ENCODE data around the gene IGLON5.

Gene IGLON5

DNA sequence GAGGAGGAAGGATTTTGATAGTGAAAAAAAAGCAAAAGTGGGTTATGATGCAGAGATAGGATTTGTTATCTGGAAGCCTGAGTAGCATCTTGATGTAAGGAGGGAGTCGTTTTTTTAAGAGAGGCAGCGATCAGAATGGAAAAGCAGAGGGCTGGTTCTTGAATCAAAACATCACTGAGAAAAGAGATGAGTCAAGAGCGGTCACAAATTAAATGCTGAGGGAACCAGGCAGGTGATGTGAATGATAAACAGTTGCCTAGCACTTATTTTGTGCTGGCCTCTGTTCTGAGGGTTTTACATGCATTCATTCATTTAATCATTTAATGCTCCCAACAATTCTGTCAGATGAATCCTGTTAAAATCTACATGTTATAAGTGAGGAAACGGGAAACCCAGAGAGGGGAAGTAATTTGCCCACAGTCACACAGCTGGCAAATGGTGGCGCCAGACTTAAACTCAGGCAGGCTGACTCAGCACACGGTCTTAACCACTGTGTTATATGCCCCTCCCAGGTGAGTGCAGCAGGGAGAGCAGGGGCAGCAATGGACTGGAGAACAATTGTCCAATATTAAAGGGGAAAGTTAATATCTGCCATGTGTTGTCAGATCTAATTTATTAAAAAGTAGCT lies 39.1 kb upstream of the IGLON5 start:
- no peaks in the 10 kb centered on the region for H3K9me2 ChIP-seq (replicated peaks; ENCODE audit: insufficient read depth, low read length)
- H3K4me3 ChIP-seq (ENCODE audit: insufficient read depth, low read length, poor library complexity, severe bottlenecking): no peak overlapping the region
- no peak for TF ChIP-seq EZH2phosphoT487 (conservative IDR thresholded peaks at IDR 0.05; ENCODE audit: low read length)
- TF ChIP-seq, protein P1, sequence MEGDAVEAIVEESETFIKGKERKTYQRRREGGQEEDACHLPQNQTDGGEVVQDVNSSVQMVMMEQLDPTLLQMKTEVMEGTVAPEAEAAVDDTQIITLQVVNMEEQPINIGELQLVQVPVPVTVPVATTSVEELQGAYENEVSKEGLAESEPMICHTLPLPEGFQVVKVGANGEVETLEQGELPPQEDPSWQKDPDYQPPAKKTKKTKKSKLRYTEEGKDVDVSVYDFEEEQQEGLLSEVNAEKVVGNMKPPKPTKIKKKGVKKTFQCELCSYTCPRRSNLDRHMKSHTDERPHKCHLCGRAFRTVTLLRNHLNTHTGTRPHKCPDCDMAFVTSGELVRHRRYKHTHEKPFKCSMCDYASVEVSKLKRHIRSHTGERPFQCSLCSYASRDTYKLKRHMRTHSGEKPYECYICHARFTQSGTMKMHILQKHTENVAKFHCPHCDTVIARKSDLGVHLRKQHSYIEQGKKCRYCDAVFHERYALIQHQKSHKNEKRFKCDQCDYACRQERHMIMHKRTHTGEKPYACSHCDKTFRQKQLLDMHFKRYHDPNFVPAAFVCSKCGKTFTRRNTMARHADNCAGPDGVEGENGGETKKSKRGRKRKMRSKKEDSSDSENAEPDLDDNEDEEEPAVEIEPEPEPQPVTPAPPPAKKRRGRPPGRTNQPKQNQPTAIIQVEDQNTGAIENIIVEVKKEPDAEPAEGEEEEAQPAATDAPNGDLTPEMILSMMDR (IDR thresholded peaks at IDR 0.05; ENCODE audit: insufficient read depth, low read length, poor library complexity, severe bottlenecking): no peak
- no peaks in the 10 kb centered on the region for H3F3A ChIP-seq (ENCODE audit: insufficient read depth)
- H3K9ac ChIP-seq (ENCODE audit: low read length): no peak overlapping the region
- H3K79me2 ChIP-seq (ENCODE audit: insufficient read depth, low read length): no peaks in the 10 kb centered on the region
- no peak overlapping the region for H3K4me2 ChIP-seq (ENCODE audit: low read depth, low read length, poor library complexity, severe bottlenecking)
- no peaks in the 10 kb centered on the region for H3K36me3 ChIP-seq (ENCODE audit: low read length)
- H4K20me1 ChIP-seq (ENCODE audit: low read depth, low read length): no peaks in the 10 kb centered on the region
- H3K9me3 ChIP-seq (ENCODE audit: insufficient read depth, low read length): no peaks in the 10 kb centered on the region
- no peak overlapping the region for H2AFZ ChIP-seq (ENCODE audit: low read depth, low read length, severe bottlenecking)
- H3K27me3 ChIP-seq (ENCODE audit: low read length): no peaks in the 10 kb centered on the region
- H3K27ac ChIP-seq (ENCODE audit: low read depth, low read length): no peak overlapping the region

DNA sequence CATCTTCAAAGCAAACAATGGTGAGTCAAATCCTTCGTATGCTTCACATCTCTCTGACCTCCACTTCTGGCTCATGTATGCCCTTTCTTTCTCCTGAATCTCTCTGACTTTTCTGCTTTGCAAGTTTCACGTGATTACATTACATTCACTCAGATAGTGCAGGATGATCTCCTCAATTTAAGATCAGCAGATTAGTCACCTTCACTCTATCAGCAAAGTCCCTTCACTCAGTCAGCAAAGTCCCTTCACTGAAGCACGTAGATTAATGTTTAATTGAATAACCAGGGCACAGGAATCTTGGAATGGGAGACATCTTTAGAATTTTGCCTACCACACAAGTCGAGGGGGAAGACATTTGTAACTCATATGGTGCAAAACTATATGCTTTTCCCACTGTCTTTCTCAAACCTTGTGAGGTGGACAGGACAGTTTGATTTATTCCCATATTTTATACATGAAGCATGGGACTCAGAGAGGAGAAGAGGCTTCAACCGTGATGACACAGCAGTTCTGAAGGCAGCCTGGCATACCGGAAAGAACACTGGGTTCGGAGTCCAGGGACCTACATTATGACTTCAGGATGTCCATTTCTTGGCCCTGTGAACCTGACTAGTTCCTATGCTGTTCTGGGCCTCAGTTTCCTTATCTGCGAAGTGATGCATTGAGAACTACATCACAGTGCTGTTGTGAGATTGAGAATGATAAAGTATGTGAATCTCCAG lies 37.2 kb upstream of the IGLON5 start:
- H3K79me2 ChIP-seq (ENCODE audit: insufficient read depth, low read length): no peaks in the 10 kb centered on the region
- H3K36me3 ChIP-seq (ENCODE audit: low read length): no peaks in the 10 kb centered on the region
- H3K27ac ChIP-seq (ENCODE audit: low read depth, low read length): no peak overlapping the region
- H3K9ac ChIP-seq (ENCODE audit: low read length): no peak overlapping the region
- H3K9me2 ChIP-seq (replicated peaks; ENCODE audit: insufficient read depth, low read length): no peaks in the 10 kb centered on the region
- no peaks in the 10 kb centered on the region for H3F3A ChIP-seq (ENCODE audit: insufficient read depth)
- no peaks in the 10 kb centered on the region for H3K9me3 ChIP-seq (ENCODE audit: insufficient read depth, low read length)
- TF ChIP-seq, protein P1 (IDR thresholded peaks at IDR 0.05; ENCODE audit: insufficient read depth, low read length, poor library complexity, severe bottlenecking): no peak
- no peak for TF ChIP-seq EZH2phosphoT487 (conservative IDR thresholded peaks at IDR 0.05; ENCODE audit: low read length)
- H2AFZ ChIP-seq (ENCODE audit: low read depth, low read length, severe bottlenecking): no peak overlapping the region
- H3K27me3 ChIP-seq (ENCODE audit: low read length): no peaks in the 10 kb centered on the region
- no peak overlapping the region for H3K4me3 ChIP-seq (ENCODE audit: insufficient read depth, low read length, poor library complexity, severe bottlenecking)
- H4K20me1 ChIP-seq (ENCODE audit: low read depth, low read length): no peaks in the 10 kb centered on the region
- H3K4me2 ChIP-seq (ENCODE audit: low read depth, low read length, poor library complexity, severe bottlenecking): no peak overlapping the region

DNA sequence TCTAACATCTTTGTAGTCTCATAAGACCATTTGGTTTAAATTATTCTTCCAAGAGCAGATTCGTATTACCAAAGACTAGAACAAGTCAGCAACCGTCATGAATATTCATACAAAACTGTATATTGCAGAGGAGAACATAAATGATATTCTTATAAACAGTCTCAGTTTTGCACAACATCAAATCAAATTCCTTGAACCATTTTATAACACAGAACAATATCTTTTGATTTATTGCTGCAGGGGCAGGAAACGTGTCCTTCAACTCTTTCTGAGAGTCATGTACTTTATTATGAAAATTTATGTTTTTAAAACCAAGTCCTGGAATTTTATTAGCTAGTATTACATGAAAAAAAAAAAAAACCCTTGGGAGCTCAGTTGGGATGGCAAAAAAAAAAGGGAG lies 34.3 kb upstream of the IGLON5 start:
- H3K9me3 ChIP-seq (ENCODE audit: insufficient read depth, low read length): no peaks in the 10 kb centered on the region
- H3K4me3 ChIP-seq (ENCODE audit: insufficient read depth, low read length, poor library complexity, severe bottlenecking): no peak overlapping the region
- no peak overlapping the region for H2AFZ ChIP-seq (ENCODE audit: low read depth, low read length, severe bottlenecking)
- no peaks in the 10 kb centered on the region for H4K20me1 ChIP-seq (ENCODE audit: low read depth, low read length)
- H3F3A ChIP-seq (ENCODE audit: insufficient read depth): no peaks in the 10 kb centered on the region
- no peaks in the 10 kb centered on the region for H3K27me3 ChIP-seq (ENCODE audit: low read length)
- no peak overlapping the region for H3K9ac ChIP-seq (ENCODE audit: low read length)
- TF ChIP-seq, protein P1 (IDR thresholded peaks at IDR 0.05; ENCODE audit: insufficient read depth, low read length, poor library complexity, severe bottlenecking): no peak
- TF ChIP-seq EZH2phosphoT487 (conservative IDR thresholded peaks at IDR 0.05; ENCODE audit: low read length): no peak
- H3K79me2 ChIP-seq (ENCODE audit: insufficient read depth, low read length): no peaks in the 10 kb centered on the region
- no peak overlapping the region for H3K4me2 ChIP-seq (ENCODE audit: low read depth, low read length, poor library complexity, severe bottlenecking)
- H3K36me3 ChIP-seq (ENCODE audit: low read length): no peaks in the 10 kb centered on the region
- H3K27ac ChIP-seq (ENCODE audit: low read depth, low read length): no peak overlapping the region
- no peaks in the 10 kb centered on the region for H3K9me2 ChIP-seq (replicated peaks; ENCODE audit: insufficient read depth, low read length)

Measured in SU-DHL-6 (cell line).